ENCODE measurements around the gene MSI2.

- TF ChIP-seq POLR2A (IDR thresholded peaks at IDR 0.05) (no peak), CTCF (IDR thresholded peaks at IDR 0.05) (no peak)
Observed at GRCh38 chr17:57373756-57374155, 117.4 kb downstream of the MSI2 start.
